ENCODE results near the gene ELOVL2. TPM values are rescaled to one million over a fixed set of nuclear protein-coding genes. Genes with fewer than 3 reads are reported as not detected.
"Not testable (repeated sequence)": the region's sequence is repeated elsewhere in the genome, so short reads cannot be mapped to it uniquely, and the experiment has no call there.

The ELOVL2 gene
- total RNA-seq, 1 experiment from 2014 or later = 0.07 TPM

GRCh38 chr6:10989587-10989986 lies 54.5 kb downstream of the ELOVL2 start:
- Histone ChIP-seq H2AFZ (ENCODE audit: low read depth, low read length, poor library complexity, severe bottlenecking) (no peak overlapping the region), H3K9me3 (ENCODE audit: control insufficient read depth in 1 of 2, insufficient read depth in 1 of 2, low read depth in 1 of 2, low read length in 2 of 2) (no peaks in the 10 kb centered on the region), H3K27me3 (ENCODE audit: insufficient read depth, low read length) (no peaks in the 10 kb centered on the region), H3K4me3 (replicated peaks in 1 of 2; ENCODE audit: low read depth in 1 of 2, low read length in 2 of 2) (no peak overlapping the region), H3K4me2 (ENCODE audit: low read length) (no peak overlapping the region), H3K36me3 (ENCODE audit: control insufficient read depth in 1 of 2, insufficient read depth in 2 of 2, low read length in 2 of 2) (no peaks in the 10 kb centered on the region), H3K4me1 (ENCODE audit: control insufficient read depth in 1 of 2, insufficient read depth in 2 of 2, low read length in 2 of 2) (no peaks in the 10 kb centered on the region), H3K9ac (ENCODE audit: low read length) (no peak overlapping the region), H3K27ac (ENCODE audit: low read depth, low read length) (no peak overlapping the region), H3K9me2 (ENCODE audit: insufficient read depth) (no peaks in the 10 kb centered on the region), H3K79me2 (ENCODE audit: insufficient read depth, low read length) (no peaks in the 10 kb centered on the region), H4K20me1 (ENCODE audit: insufficient read depth) (no peaks in the 10 kb centered on the region)
- ChIA-PET POLR2A (no interaction called here), RAD21 (ENCODE audit: low non-redundant PET in 1 of 2, low total read pairs in 2 of 2, uncharacterized antibody in 2 of 2, unreplicated experiment in 2 of 2) (no interaction called here), CTCF (no interaction called here)
- intact Hi-C loops (cut with micrococcal nuclease) = loop anchor here (10.0 kb wide), 1 partner anchor 275 kb away; no protein-coding TSS in a partner anchor
- no peak for DNase-seq (ENCODE audit: low read depth, low spot score)
- no TSS peak for BruUV-seq (replicated peaks)
- no peak for TF ChIP-seq POLR2A (IDR thresholded peaks at IDR 0.05; ENCODE audit: borderline replicate concordance, extremely low read depth, insufficient read depth, insufficient read length)
- TF ChIP-seq EZH2phosphoT487 (IDR thresholded peaks at IDR 0.05; ENCODE audit: borderline replicate concordance) = no peak
- no peak for ATAC-seq

GRCh38 chr6:10984959-10985358 lies 59.1 kb downstream of the ELOVL2 start:
- H2AFZ ChIP-seq (ENCODE audit: low read depth, low read length, poor library complexity, severe bottlenecking); H3K79me2 ChIP-seq (ENCODE audit: insufficient read depth, low read length); H3K9me2 ChIP-seq (ENCODE audit: insufficient read depth); H3K9ac ChIP-seq (ENCODE audit: low read length); H4K20me1 ChIP-seq (ENCODE audit: insufficient read depth); H3K4me2 ChIP-seq (ENCODE audit: low read length); H3K27me3 ChIP-seq (ENCODE audit: insufficient read depth, low read length); BruUV-seq (replicated peaks); H3K36me3 ChIP-seq (ENCODE audit: control insufficient read depth in 1 of 2, insufficient read depth in 2 of 2, low read length in 2 of 2); CTCF ChIA-PET; DNase-seq (ENCODE audit: low read depth, low spot score); H3K4me3 ChIP-seq (replicated peaks in 1 of 2; ENCODE audit: low read depth in 1 of 2, low read length in 2 of 2); RAD21 ChIA-PET (ENCODE audit: low non-redundant PET in 1 of 2, low total read pairs in 2 of 2, uncharacterized antibody in 2 of 2, unreplicated experiment in 2 of 2); H3K27ac ChIP-seq (ENCODE audit: low read depth, low read length); H3K4me1 ChIP-seq (ENCODE audit: control insufficient read depth in 1 of 2, insufficient read depth in 2 of 2, low read length in 2 of 2); POLR2A ChIA-PET; ATAC-seq; H3K9me3 ChIP-seq (ENCODE audit: control insufficient read depth in 1 of 2, insufficient read depth in 1 of 2, low read depth in 1 of 2, low read length in 2 of 2): not testable (repeated sequence)
- intact Hi-C loops (cut with micrococcal nuclease) = loop anchor here (10.0 kb wide), 1 partner anchor 280 kb away; no protein-coding TSS in a partner anchor

GRCh38 chr6:10981409-10981808 lies 62.7 kb downstream of the ELOVL2 start:
- no TSS peak for BruUV-seq (replicated peaks)
- no peaks in the 10 kb centered on the region for H3K79me2 ChIP-seq (ENCODE audit: insufficient read depth, low read length)
- no peaks in the 10 kb centered on the region for H4K20me1 ChIP-seq (ENCODE audit: insufficient read depth)
- H3K9ac ChIP-seq (ENCODE audit: low read length) = no peak overlapping the region
- TF ChIP-seq ELF1 (IDR thresholded peaks at IDR 0.05; ENCODE audit: borderline replicate concordance, low read depth) = no peak
- TF ChIP-seq RAD21 (IDR thresholded peaks at IDR 0.05; ENCODE audit: low read depth) = no peak
- no peak for TF ChIP-seq ZNF274 (IDR thresholded peaks at IDR 0.05; ENCODE audit: low read depth, low read length)
- no peak for TF ChIP-seq ZBTB33 (IDR thresholded peaks at IDR 0.05; ENCODE audit: extremely low read depth, insufficient replicate concordance, low read length)
- no peak for TF ChIP-seq ZFX (IDR thresholded peaks at IDR 0.05)
- no peak for TF ChIP-seq TCF7L2 (IDR thresholded peaks at IDR 0.05; ENCODE audit: borderline replicate concordance, extremely low read depth, insufficient read depth, insufficient read length)
- no peak overlapping the region for H2AFZ ChIP-seq (ENCODE audit: low read depth, low read length, poor library complexity, severe bottlenecking)
- H3K4me2 ChIP-seq (ENCODE audit: low read length) = no peak overlapping the region
- no peak for ATAC-seq
- no peaks in the 10 kb centered on the region for H3K36me3 ChIP-seq (ENCODE audit: control insufficient read depth in 1 of 2, insufficient read depth in 2 of 2, low read length in 2 of 2)
- no peaks in the 10 kb centered on the region for H3K27me3 ChIP-seq (ENCODE audit: insufficient read depth, low read length)
- ChIA-PET CTCF (no interaction called here), POLR2A (no interaction called here), RAD21 (ENCODE audit: low non-redundant PET in 1 of 2, low total read pairs in 2 of 2, uncharacterized antibody in 2 of 2, unreplicated experiment in 2 of 2) (no interaction called here)
- H3K4me1 ChIP-seq (ENCODE audit: control insufficient read depth in 1 of 2, insufficient read depth in 2 of 2, low read length in 2 of 2) = no peaks in the 10 kb centered on the region
- DNase-seq (ENCODE audit: low read depth, low spot score) = no peak
- H3K27ac ChIP-seq (ENCODE audit: low read depth, low read length) = no peak overlapping the region
- H3K9me2 ChIP-seq (ENCODE audit: insufficient read depth) = no peaks in the 10 kb centered on the region
- no peak overlapping the region for H3K4me3 ChIP-seq (replicated peaks in 1 of 2; ENCODE audit: low read depth in 1 of 2, low read length in 2 of 2)
- H3K9me3 ChIP-seq (ENCODE audit: control insufficient read depth in 1 of 2, insufficient read depth in 1 of 2, low read depth in 1 of 2, low read length in 2 of 2) = no peaks in the 10 kb centered on the region
- intact Hi-C loops (cut with micrococcal nuclease) = loop anchor here (10.0 kb wide), 1 partner anchor 283 kb away; no protein-coding TSS in a partner anchor
